HG02623 (cell line): Measurements from ENCODE around the gene METRNL.

Experiments used
- ATAC-seq: cut with Tn5 transposase; IDR thresholded peaks from one replicate; pipeline ENCODE4 v1.9.1; 2021; ENCODE audit warnings: moderate library complexity; ENCODE audit not compliant: unreplicated experiment

Gene METRNL

GRCh38 chr17:83078378-83079351 lies 744 bp upstream of the METRNL start:
- no peak for ATAC-seq

GRCh38 chr17:83079766-83080578 lies 563 bp downstream of the METRNL start:
- ATAC-seq: no peak

- no peak for ATAC-seq
These were observed 1.1 kb downstream of the METRNL start for GRCh38 chr17:83080579-83080857.

- ATAC-seq: no peak
These were observed 1.7 kb downstream of the METRNL start for GRCh38 chr17:83080858-83081683.

- no peak for ATAC-seq
These were observed 2.3 kb downstream of the METRNL start for GRCh38 chr17:83081684-83082201.

GRCh38 chr17:83082424-83082823 lies 3.0 kb downstream of the METRNL start:
- ATAC-seq: no peak

GRCh38 chr17:83082909-83083367 lies 3.5 kb downstream of the METRNL start:
- ATAC-seq: no peak

- no peak for ATAC-seq
These were observed 4.2 kb downstream of the METRNL start for GRCh38 chr17:83083368-83084201.

- ATAC-seq: no peak
These were observed 4.8 kb downstream of the METRNL start for GRCh38 chr17:83084214-83084613.

- no peak for ATAC-seq
These were observed 5.2 kb downstream of the METRNL start for GRCh38 chr17:83084621-83085056.

GRCh38 chr17:83085103-83085502 lies 5.7 kb downstream of the METRNL start:
- no peak for ATAC-seq

- no peak for ATAC-seq
These were observed 6.3 kb downstream of the METRNL start for GRCh38 chr17:83085526-83086198.

GRCh38 chr17:83086199-83086880 lies 6.9 kb downstream of the METRNL start:
- no peak for ATAC-seq

- ATAC-seq: no peak
These were observed 7.7 kb downstream of the METRNL start for GRCh38 chr17:83086907-83087787.

GRCh38 chr17:83087788-83088360 lies 8.5 kb downstream of the METRNL start:
- no peak for ATAC-seq

- no peak for ATAC-seq
These were observed 9.0 kb downstream of the METRNL start for GRCh38 chr17:83088451-83088850.

GRCh38 chr17:83088909-83089308 lies 9.5 kb downstream of the METRNL start:
- no peak for ATAC-seq
